Thyroid gland (tissue), 4 donors: ENCODE results near the gene SLC38A3. TPM values are rescaled to one million over a fixed set of nuclear protein-coding genes. Genes with fewer than 3 reads are reported as not detected.

ENCODE experiments used
- DNase-seq, 2 donors: peaks; one replicate each; pipeline ENCODE4 v3.0.0-alpha.2; 2019
- H3K27ac ChIP-seq, 3 donors: fragments of 200-600 bp; sonication (generic); 1 replicate in 2 of 3; 2 replicates in 1 of 3; pipeline ENCODE4 v1.5.1; 2016 to 2019; ENCODE audit warnings: mild to moderate bottlenecking in 1 of 3, moderate library complexity in 1 of 3
- H3K27me3 ChIP-seq: fragments of 200-600 bp; sonication (generic); one replicate; pipeline ENCODE4 v1.5.1; 2019
- H3K36me3 ChIP-seq, 2 donors: fragments of 200-600 bp; sonication (generic); one replicate each; pipeline ENCODE4 v1.5.1; 2016 to 2019
- H3K4me1 ChIP-seq, 2 donors: fragments of 200-600 bp; sonication (generic); one replicate each; pipeline ENCODE4 v1.5.1; 2017 to 2019
- H3K4me3 ChIP-seq, 3 donors: fragments of 200-600 bp; sonication (generic); replicated peaks in 1 of 3; 1 replicate in 2 of 3; 2 replicates in 1 of 3; pipeline ENCODE4 v1.5.1; 2016; ENCODE audit warnings: mild to moderate bottlenecking in 1 of 3
- H3K9me3 ChIP-seq: fragments of 200-600 bp; sonication (generic); one replicate; pipeline ENCODE4 v1.5.1; 2017
- POLR2A ChIP-seq, 2 donors: fragments of 450-650 bp; IDR thresholded peaks; one replicate each; pipeline ENCODE4 v1.6.1; 2017; ENCODE audit warnings: antibody characterized with exemption in 2 of 2, mild to moderate bottlenecking in 2 of 2, moderate library complexity in 1 of 2
- WGBS, 2 donors: methylation state at CpG; one replicate each; pipeline ENCODE4 v1.1.5; 2017; 5-methylcytosine and 5-hydroxymethylcytosine counted together
- intact Hi-C: fragments of 100-400 bp; cut with DNase I; formaldehyde crosslinking; loops from one replicate; pipeline ENCODE4 v1.15.1; 2023
- total RNA-seq, 4 donors: library from RNA; depleted of rRNA; stranded (reverse); fragments of >200 nt; gene quantifications; one replicate each; pipeline ENCODE4 v1.2.3, GENCODE V29; 2016
- TF ChIP-seq, protein P1 (sequence below), 6 experiments: fragments of 200-600 bp in 3 of 6; fragments of 450-650 bp in 3 of 6; sonication (generic) in 3 of 6; IDR thresholded peaks; one replicate each; pipeline ENCODE4 v1.5.1; 2016 to 2019; ENCODE audit warnings: antibody characterized with exemption in 6 of 6, mild to moderate bottlenecking in 2 of 6, inconsistent platforms in 1 of 6, moderate library complexity in 1 of 6

Gene SLC38A3
- total RNA-seq, 4 donors from 2014 or later, result 1.1 to 5.0 (median 3.6) TPM

DNA sequence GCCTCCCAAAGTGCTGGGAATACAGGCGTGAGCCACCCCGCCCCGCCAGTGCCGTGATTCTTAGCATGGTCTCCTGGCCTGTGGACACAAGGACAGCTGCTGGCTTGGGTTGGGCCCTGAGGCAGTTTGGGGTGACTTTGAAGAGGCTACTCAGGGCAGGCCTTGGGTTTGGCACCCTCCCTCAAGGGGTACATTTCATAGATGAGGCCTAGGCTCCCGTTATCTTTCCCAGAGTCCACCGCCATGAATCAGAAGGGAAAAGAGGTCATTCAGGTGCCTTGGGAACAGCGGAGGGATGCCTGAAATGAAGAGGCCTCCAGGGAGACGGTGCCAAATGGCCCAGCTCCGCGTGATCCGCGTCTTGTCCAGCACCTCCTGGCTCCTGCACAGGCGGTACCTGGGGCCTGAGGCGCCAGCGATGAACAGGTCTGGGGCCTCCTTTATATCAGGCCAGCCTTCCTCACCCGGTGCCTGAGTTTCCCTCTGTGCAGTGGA is 40.2 kb downstream of the SLC38A3 start:
- DNase-seq, result no peak
- peak overlapping the region in 1 of 3 donors; percentile 18 for H3K4me3 ChIP-seq
- intact Hi-C loops, result no loop called here
- 77 to 81% methylated on average over 5 to 16 of the region's 16 CpGs for WGBS, 2 donors
- H3K27me3 ChIP-seq, result no peaks in the 10 kb centered on the region
- no peaks in the 10 kb centered on the region for H3K9me3 ChIP-seq
- H3K4me1 ChIP-seq, result peaks cover 50 to 92% of the 10 kb centered on the region in 2 donors
- no peaks in the 10 kb centered on the region for H3K36me3 ChIP-seq
- peak overlapping the region; percentile 55 to 86 (median 79) for H3K27ac ChIP-seq
- TF ChIP-seq, protein P1, sequence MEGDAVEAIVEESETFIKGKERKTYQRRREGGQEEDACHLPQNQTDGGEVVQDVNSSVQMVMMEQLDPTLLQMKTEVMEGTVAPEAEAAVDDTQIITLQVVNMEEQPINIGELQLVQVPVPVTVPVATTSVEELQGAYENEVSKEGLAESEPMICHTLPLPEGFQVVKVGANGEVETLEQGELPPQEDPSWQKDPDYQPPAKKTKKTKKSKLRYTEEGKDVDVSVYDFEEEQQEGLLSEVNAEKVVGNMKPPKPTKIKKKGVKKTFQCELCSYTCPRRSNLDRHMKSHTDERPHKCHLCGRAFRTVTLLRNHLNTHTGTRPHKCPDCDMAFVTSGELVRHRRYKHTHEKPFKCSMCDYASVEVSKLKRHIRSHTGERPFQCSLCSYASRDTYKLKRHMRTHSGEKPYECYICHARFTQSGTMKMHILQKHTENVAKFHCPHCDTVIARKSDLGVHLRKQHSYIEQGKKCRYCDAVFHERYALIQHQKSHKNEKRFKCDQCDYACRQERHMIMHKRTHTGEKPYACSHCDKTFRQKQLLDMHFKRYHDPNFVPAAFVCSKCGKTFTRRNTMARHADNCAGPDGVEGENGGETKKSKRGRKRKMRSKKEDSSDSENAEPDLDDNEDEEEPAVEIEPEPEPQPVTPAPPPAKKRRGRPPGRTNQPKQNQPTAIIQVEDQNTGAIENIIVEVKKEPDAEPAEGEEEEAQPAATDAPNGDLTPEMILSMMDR (IDR thresholded peaks at IDR 0.05), result no peak
- no peak for TF ChIP-seq POLR2A (IDR thresholded peaks at IDR 0.05)

GRCh38 chr3:50245831-50246516 is 40.9 kb downstream of the SLC38A3 start:
- DNase-seq, result peak; percentile 90 to 94
- TF ChIP-seq, protein P1 (IDR thresholded peaks at IDR 0.05), result peak; percentile 92 to 98 (median 96)
- TF ChIP-seq POLR2A (IDR thresholded peaks at IDR 0.05), result no peak
- peak overlapping the region; percentile 55 to 86 (median 79) for H3K27ac ChIP-seq
- H3K36me3 ChIP-seq, result no peaks in the 10 kb centered on the region
- intact Hi-C loops, result no loop called here
- peak overlapping the region in 1 of 3 donors; percentile 18 for H3K4me3 ChIP-seq
- H3K27me3 ChIP-seq, result no peaks in the 10 kb centered on the region
- H3K4me1 ChIP-seq, result peaks cover 51 to 93% of the 10 kb centered on the region in 2 donors
- H3K9me3 ChIP-seq, result no peaks in the 10 kb centered on the region
- WGBS, 2 donors, result 0 to 9% methylated on average over 4 to 13 of the region's 25 CpGs

DNA sequence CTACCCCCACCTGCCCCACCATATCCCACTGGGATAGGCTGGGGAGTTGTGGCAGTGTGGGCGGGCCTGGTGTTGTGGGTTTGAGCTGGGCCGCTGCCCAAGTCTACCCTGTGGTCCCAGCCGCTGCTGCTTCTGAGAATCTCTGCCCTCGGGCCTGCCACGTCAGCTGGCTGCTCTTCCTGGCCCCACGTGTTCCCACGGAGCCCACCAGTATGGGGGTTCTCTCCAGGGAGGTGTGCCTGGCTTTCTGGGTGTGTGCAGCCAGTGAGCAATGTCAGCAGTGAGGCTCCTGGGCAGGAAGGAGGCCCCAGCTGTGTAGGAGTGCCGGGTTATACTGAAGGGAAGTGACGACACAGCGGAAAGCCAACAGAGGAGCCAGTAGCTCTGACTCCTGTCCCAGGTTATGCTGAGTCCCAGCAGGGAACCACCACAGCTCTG is 41.5 kb downstream of the SLC38A3 start:
- no peak for TF ChIP-seq POLR2A (IDR thresholded peaks at IDR 0.05)
- TF ChIP-seq, protein P1 (IDR thresholded peaks at IDR 0.05), result peak in 1 of 6 experiments; percentile 18
- peaks cover 54 to 93% of the 10 kb centered on the region in 2 donors for H3K4me1 ChIP-seq
- no peaks in the 10 kb centered on the region for H3K9me3 ChIP-seq
- peak overlapping the region; percentile 17 to 86 (median 79) for H3K27ac ChIP-seq
- H3K36me3 ChIP-seq, result no peaks in the 10 kb centered on the region
- 31 to 71% methylated on average over 3 to 10 of the region's 10 CpGs for WGBS, 2 donors
- DNase-seq, result no peak
- intact Hi-C loops, result no loop called here
- no peak overlapping the region for H3K4me3 ChIP-seq
- H3K27me3 ChIP-seq, result no peaks in the 10 kb centered on the region

DNA sequence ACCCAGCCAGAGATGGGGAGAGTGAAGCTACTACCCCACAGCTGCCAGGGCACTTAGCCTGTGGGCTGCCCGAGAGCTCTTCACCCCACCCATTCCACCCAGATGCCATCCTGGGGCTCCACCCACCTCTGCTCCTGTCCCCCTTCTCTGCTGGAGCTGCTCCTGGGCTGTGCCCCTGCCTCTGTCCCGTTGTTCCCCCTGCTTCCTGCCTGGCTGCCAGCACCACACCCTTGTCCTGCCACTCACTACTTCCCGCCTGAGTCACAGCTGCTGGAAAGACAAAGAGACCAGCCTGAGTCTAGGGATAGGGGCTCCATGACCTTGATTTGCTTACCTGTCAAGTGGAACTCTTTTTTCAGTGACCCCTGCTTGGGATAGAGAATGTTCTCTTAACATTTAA is 43.3 kb downstream of the SLC38A3 start:
- DNase-seq, result peak; percentile 47 to 48
- peaks cover 41 to 75% of the 10 kb centered on the region in 2 donors for H3K4me1 ChIP-seq
- WGBS, 2 donors, result 19 to 43% methylated on average over 2 to 3 of the region's 3 CpGs

More for the DNA sequence above, 43.3 kb downstream of the SLC38A3 start:
- no peak for TF ChIP-seq POLR2A (IDR thresholded peaks at IDR 0.05)
- TF ChIP-seq, protein P1 (IDR thresholded peaks at IDR 0.05), result no peak
- H3K4me3 ChIP-seq, result no peak overlapping the region
- H3K9me3 ChIP-seq, result no peaks in the 10 kb centered on the region
- intact Hi-C loops, result no loop called here
- peak overlapping the region; percentile 30 to 86 (median 58) for H3K27ac ChIP-seq
- H3K36me3 ChIP-seq, result peaks cover 11 to 12% of the 10 kb centered on the region in 2 donors
- H3K27me3 ChIP-seq, result no peaks in the 10 kb centered on the region
